ENCODE results near the gene SGK1.
A peak's percentile ranks its signal among the peaks of the same experiment; 100 is the strongest.

SGK1 gene

DNA sequence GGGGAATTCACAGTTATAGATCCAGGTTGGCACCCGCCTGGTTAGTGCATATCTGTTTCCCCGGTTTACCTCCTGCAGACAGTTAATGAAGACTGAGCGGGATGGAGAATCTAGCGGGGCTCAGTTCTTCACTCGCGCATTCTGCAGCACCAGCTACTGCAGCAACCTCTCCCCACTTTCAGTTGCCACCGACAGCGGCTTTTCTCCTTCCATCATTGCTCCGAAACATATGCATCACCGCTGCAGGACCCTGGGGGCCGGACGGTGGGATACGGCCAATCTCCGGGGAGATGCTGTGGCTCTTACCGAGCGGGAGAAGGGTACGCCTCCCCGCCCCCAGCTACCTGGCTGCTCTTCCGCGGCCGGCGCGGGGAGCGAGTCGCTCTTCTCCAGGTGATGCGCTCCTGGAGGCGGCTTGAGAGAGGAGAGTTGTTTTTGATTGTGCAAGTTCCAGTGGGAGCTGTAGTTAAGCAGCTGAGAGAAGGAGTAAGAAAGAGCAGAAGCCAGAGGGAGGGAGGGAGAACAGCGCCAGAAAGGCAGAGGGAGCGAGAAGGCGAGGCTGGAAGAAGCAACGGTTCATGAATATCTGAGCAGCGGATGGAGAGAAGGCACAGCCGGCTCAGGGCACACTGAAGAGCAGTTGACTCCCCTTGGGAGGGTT is at the start of gene SGK1:
TSS of gene SGK1 (minus strand) at position 642 of the 661 bp plus-strand sequence. CDS start 652 bp downstream, outside the sequence.
- peaks cover 11% of the 10 kb centered on the region for H3K27me3 ChIP-seq (ENCODE audit: control insufficient read depth, insufficient read depth, low read length)
- no peaks in the 10 kb centered on the region for H3K36me3 ChIP-seq (ENCODE audit: control insufficient read depth, insufficient read depth, low read length)
- H3K4me1 ChIP-seq (ENCODE audit: control insufficient read depth, insufficient read depth, low read length), result peaks cover 13% of the 10 kb centered on the region
- H3K9ac ChIP-seq (ENCODE audit: low read depth, low read length), result peak within 1 kb of the TSS; percentile 9
- H3K9me3 ChIP-seq (ENCODE audit: control insufficient read depth, insufficient read depth, low read length), result no peaks in the 10 kb centered on the region
- peak within 1 kb of the TSS; percentile 56 for H3K4me3 ChIP-seq (ENCODE audit: low read depth, low read length)

DNA sequence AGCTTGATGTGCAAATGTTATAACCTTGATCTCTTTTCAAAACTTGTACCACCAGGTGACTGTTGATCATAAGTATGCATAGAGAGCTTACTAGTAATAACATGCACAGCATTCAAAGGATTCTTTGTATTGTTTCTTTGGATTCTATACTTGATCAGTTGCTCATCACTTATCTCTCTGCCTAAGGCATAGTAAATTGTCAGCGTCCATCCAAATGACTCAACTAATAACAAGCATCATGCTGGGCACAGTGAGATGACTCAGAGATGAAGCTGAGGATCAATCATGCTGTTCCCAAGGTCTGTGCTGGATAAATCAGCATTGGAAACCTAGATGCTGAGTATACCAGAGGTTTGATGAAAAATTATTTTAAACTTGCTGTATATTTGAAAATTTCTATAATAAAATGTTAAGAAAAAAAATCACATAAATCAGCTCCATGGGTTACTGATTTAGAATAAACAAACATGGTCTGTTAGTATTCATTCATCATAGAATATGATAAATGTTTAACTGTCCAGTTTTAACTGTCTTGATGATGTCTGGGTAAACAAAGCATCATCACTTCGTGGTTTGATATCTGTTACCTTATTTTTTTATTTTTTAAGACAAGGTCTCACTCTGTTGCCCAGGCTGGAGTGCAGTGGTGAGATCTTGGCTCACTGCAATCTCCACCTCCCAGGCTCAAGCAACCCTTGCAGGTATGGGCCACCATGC is 45.6 kb upstream of the SGK1 start:
- Histone ChIP-seq H3K27me3 (ENCODE audit: control insufficient read depth, insufficient read depth, low read length) (no peaks in the 10 kb centered on the region), H3K4me1 (ENCODE audit: control insufficient read depth, insufficient read depth, low read length) (peaks cover 3% of the 10 kb centered on the region), H3K9ac (ENCODE audit: low read depth, low read length) (no peak overlapping the region), H3K36me3 (ENCODE audit: control insufficient read depth, insufficient read depth, low read length) (no peaks in the 10 kb centered on the region), H3K4me3 (ENCODE audit: low read depth, low read length) (no peak overlapping the region), H3K9me3 (ENCODE audit: control insufficient read depth, insufficient read depth, low read length) (no peaks in the 10 kb centered on the region)

DNA sequence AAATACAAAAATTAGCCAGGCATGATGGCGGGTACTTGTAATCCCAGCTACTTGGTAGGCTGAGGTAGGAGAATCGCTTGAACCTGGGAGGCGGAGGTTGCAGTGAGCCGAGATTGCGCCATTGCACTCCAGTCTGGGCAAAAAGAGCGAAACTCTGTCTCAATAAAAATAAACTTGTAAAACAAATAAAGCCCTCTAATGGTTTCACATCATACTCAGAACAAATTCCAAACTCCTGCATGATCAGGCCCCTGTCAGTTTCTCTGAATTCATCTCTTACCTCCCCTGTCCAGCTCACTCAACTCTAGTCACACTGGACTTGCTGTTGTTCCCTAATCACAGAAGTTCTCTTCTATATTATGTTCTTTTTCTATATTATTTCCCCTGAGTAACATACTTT is 43.1 kb upstream of the SGK1 start:
- peaks cover 3% of the 10 kb centered on the region for H3K4me1 ChIP-seq (ENCODE audit: control insufficient read depth, insufficient read depth, low read length)
- H3K9ac ChIP-seq (ENCODE audit: low read depth, low read length), result no peak overlapping the region
- no peak overlapping the region for H3K4me3 ChIP-seq (ENCODE audit: low read depth, low read length)
- no peaks in the 10 kb centered on the region for H3K9me3 ChIP-seq (ENCODE audit: control insufficient read depth, insufficient read depth, low read length)
- no peaks in the 10 kb centered on the region for H3K36me3 ChIP-seq (ENCODE audit: control insufficient read depth, insufficient read depth, low read length)
- H3K27me3 ChIP-seq (ENCODE audit: control insufficient read depth, insufficient read depth, low read length), result no peaks in the 10 kb centered on the region

DNA sequence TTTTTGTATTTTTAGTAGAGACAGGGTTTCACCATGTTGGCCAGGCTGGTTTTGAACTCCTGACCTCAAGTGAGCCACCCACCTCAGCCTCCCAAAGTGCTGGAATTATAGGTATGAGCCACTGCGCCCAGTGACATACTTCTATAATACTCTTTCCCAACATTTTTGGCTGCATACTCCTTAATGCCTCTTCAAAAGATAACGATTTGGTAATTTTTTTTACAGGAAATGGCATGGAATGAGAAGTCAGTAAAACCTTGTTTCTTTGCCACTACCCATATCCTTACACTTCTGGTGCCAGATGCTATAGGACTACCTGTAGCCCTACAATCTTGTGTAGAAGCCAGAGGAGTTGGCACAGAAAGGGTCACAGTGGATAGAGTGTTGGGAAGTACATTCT is 41.4 kb upstream of the SGK1 start:
- Histone ChIP-seq H3K27me3 (ENCODE audit: control insufficient read depth, insufficient read depth, low read length) (no peaks in the 10 kb centered on the region), H3K9me3 (ENCODE audit: control insufficient read depth, insufficient read depth, low read length) (no peaks in the 10 kb centered on the region), H3K4me1 (ENCODE audit: control insufficient read depth, insufficient read depth, low read length) (peaks cover 3% of the 10 kb centered on the region), H3K36me3 (ENCODE audit: control insufficient read depth, insufficient read depth, low read length) (no peaks in the 10 kb centered on the region), H3K9ac (ENCODE audit: low read depth, low read length) (no peak overlapping the region), H3K4me3 (ENCODE audit: low read depth, low read length) (no peak overlapping the region)

DNA sequence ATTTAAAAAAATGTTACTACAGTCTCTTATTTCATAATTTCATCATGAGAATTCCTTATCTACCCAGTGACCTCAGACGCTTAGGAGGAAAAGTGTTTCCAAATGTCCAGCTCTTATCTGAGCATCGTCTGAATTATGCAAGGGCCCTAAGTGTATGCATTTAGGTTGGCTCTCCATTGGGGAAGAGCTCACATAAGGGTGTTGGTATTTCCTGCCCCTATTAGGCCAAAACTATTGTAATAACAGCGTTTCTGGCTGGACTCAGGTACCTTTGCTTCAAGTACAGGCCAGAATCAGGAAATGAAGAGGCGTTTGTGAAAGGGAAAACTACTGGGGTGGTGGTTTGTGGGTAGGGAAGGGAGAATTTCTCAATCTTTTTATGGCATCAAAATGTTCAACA is 40.4 kb upstream of the SGK1 start:
- H3K4me3 ChIP-seq (ENCODE audit: low read depth, low read length), result no peak overlapping the region
- no peaks in the 10 kb centered on the region for H3K36me3 ChIP-seq (ENCODE audit: control insufficient read depth, insufficient read depth, low read length)
- no peaks in the 10 kb centered on the region for H3K9me3 ChIP-seq (ENCODE audit: control insufficient read depth, insufficient read depth, low read length)
- H3K27me3 ChIP-seq (ENCODE audit: control insufficient read depth, insufficient read depth, low read length), result no peaks in the 10 kb centered on the region
- peaks cover 3% of the 10 kb centered on the region for H3K4me1 ChIP-seq (ENCODE audit: control insufficient read depth, insufficient read depth, low read length)
- no peak overlapping the region for H3K9ac ChIP-seq (ENCODE audit: low read depth, low read length)

GRCh38 chr6:134357022-134357487 is 39.1 kb upstream of the SGK1 start:
- Histone ChIP-seq H3K9ac (ENCODE audit: low read depth, low read length) (no peak overlapping the region), H3K36me3 (ENCODE audit: control insufficient read depth, insufficient read depth, low read length) (no peaks in the 10 kb centered on the region), H3K27me3 (ENCODE audit: control insufficient read depth, insufficient read depth, low read length) (no peaks in the 10 kb centered on the region), H3K4me1 (ENCODE audit: control insufficient read depth, insufficient read depth, low read length) (peaks cover 8% of the 10 kb centered on the region), H3K9me3 (ENCODE audit: control insufficient read depth, insufficient read depth, low read length) (no peaks in the 10 kb centered on the region), H3K4me3 (ENCODE audit: low read depth, low read length) (no peak overlapping the region)

DNA sequence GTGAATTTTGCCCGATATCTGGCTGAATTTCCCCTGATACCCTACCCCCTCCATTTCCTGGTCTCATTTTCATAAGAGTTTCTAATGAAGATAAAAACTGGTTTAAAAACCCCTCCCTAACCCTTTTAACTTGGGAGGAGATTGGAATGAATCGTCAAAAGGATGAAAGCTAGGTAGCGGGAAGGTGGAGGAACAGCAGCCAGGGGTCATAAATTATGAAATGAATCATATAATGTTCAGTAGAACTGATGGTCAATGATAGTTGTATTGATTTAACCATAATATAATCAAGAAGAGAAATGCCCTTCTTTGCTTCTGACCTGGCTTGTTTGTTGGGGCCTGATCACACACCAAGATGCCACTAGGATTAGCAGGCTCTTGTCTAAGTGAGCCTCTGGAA is 38.5 kb upstream of the SGK1 start:
- Histone ChIP-seq H3K4me3 (ENCODE audit: low read depth, low read length) (no peak overlapping the region), H3K9me3 (ENCODE audit: control insufficient read depth, insufficient read depth, low read length) (no peaks in the 10 kb centered on the region), H3K4me1 (ENCODE audit: control insufficient read depth, insufficient read depth, low read length) (peaks cover 7% of the 10 kb centered on the region), H3K36me3 (ENCODE audit: control insufficient read depth, insufficient read depth, low read length) (no peaks in the 10 kb centered on the region), H3K9ac (ENCODE audit: low read depth, low read length) (no peak overlapping the region), H3K27me3 (ENCODE audit: control insufficient read depth, insufficient read depth, low read length) (no peaks in the 10 kb centered on the region)

DNA sequence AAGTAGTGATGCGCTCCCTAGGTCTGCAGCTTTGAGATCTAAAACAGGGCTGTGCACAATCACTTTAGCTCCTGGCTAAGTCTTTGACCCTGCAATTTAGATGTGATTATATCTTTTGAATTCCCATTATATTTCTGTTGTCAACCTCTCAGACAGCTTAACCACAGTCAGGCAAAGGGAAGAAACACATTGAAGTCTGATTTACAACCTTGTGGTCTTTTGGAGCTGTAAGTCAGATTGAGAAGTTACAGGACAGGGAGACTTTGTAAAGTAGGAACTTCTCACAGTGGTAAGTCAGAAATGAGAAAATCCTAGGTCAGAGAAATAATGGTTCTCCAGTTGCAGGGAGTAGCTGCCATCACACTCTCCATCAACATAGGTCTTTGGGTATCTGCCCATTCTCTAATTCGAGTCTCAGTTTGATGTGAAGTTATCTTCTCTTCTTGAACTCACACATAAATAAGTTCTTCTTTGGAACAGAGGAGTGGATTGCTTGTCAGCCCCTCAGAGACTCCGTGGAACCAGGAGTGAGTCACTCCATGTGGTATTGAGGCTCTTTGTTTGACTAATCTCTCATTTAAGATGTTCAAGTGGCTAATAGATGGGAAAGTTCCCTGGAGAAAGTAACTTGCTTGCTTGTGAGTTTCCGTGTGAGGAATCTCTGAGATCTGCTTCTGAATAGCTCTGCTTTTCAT is 35.0 kb upstream of the SGK1 start:
- H3K4me3 ChIP-seq (ENCODE audit: low read depth, low read length), result no peak overlapping the region
- H3K27me3 ChIP-seq (ENCODE audit: control insufficient read depth, insufficient read depth, low read length), result no peaks in the 10 kb centered on the region
- no peak overlapping the region for H3K9ac ChIP-seq (ENCODE audit: low read depth, low read length)
- peaks cover 7% of the 10 kb centered on the region for H3K4me1 ChIP-seq (ENCODE audit: control insufficient read depth, insufficient read depth, low read length)
- H3K36me3 ChIP-seq (ENCODE audit: control insufficient read depth, insufficient read depth, low read length), result no peaks in the 10 kb centered on the region
- no peaks in the 10 kb centered on the region for H3K9me3 ChIP-seq (ENCODE audit: control insufficient read depth, insufficient read depth, low read length)

- no peaks in the 10 kb centered on the region for H3K27me3 ChIP-seq (ENCODE audit: control insufficient read depth, insufficient read depth, low read length)
- H3K36me3 ChIP-seq (ENCODE audit: control insufficient read depth, insufficient read depth, low read length), result no peaks in the 10 kb centered on the region
- H3K4me1 ChIP-seq (ENCODE audit: control insufficient read depth, insufficient read depth, low read length), result peaks cover 7% of the 10 kb centered on the region
- H3K4me3 ChIP-seq (ENCODE audit: low read depth, low read length), result no peak overlapping the region
- no peaks in the 10 kb centered on the region for H3K9me3 ChIP-seq (ENCODE audit: control insufficient read depth, insufficient read depth, low read length)
- H3K9ac ChIP-seq (ENCODE audit: low read depth, low read length), result no peak overlapping the region
These were observed 33.9 kb upstream of the SGK1 start for GRCh38 chr6:134351615-134352474.

- Histone ChIP-seq H3K36me3 (ENCODE audit: control insufficient read depth, insufficient read depth, low read length) (no peaks in the 10 kb centered on the region), H3K4me3 (ENCODE audit: low read depth, low read length) (no peak overlapping the region), H3K27me3 (ENCODE audit: control insufficient read depth, insufficient read depth, low read length) (no peaks in the 10 kb centered on the region), H3K9me3 (ENCODE audit: control insufficient read depth, insufficient read depth, low read length) (no peaks in the 10 kb centered on the region), H3K4me1 (ENCODE audit: control insufficient read depth, insufficient read depth, low read length) (peaks cover 7% of the 10 kb centered on the region), H3K9ac (ENCODE audit: low read depth, low read length) (no peak overlapping the region)
These were observed 30.2 kb upstream of the SGK1 start for GRCh38 chr6:134347885-134348805.

Data from iPS-15b (cell line).